CD1c-positive myeloid dendritic cell (primary cell): ENCODE results near the gene HELZ.
"Not testable (repeated sequence)": the region's sequence is repeated elsewhere in the genome, so short reads cannot be mapped to it uniquely, and the experiment has no call there.

Experiments used
- DNase-seq: peaks from one replicate; pipeline ENCODE4 v3.0.0-alpha.2; 2016; ENCODE audit errors: extremely low spot score

HELZ gene

GRCh38 chr17:67119102-67119501, 125.9 kb downstream of the HELZ start:
- no peak for DNase-seq

- no peak for DNase-seq
These were observed 128.9 kb downstream of the HELZ start for GRCh38 chr17:67116045-67116575.

DNA sequence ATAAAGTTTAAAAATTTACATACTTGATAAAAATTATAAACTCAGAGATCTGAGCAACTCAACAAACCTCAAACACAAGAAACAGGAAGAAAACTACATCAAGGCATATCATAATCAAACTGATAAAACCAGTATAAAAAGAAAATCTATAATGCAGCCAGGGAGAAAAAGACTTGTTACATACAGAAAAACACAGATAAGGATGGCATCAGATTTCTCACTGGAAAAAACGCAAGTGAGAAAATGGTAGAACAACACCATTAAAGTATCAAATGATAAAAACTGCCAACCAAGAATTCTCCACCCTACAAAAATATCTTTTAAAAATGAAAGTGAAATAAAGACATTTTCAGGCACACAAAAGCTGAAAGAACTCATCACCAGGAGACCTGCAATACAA, 129.6 kb downstream of the HELZ start:
- no peak for DNase-seq

GRCh38 chr17:67113486-67113885, 131.5 kb downstream of the HELZ start:
- DNase-seq = no peak

GRCh38 chr17:67111808-67112207, 133.2 kb downstream of the HELZ start:
- DNase-seq = no peak

- DNase-seq = no peak
These were observed 133.7 kb downstream of the HELZ start for GRCh38 chr17:67111327-67111726.

DNA sequence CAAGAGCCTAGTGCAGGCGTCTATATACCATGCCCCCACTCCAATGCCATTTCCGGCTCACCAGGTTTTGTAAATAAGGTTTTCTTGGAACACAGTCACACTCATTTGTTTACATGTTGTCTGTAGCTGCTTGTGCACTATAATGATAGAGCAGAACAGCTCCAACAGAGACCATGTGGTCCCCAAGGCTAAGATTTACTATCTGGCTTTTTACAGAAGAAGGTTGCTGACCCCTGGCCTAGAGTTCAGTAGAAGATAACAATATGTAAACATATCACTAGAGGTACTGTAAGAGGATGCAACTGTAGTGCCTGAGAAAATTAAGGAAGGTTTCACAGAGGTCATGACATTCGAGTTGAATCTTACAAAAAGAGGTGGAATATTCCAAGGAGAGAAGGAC, 134.4 kb downstream of the HELZ start:
- DNase-seq = no peak

DNA sequence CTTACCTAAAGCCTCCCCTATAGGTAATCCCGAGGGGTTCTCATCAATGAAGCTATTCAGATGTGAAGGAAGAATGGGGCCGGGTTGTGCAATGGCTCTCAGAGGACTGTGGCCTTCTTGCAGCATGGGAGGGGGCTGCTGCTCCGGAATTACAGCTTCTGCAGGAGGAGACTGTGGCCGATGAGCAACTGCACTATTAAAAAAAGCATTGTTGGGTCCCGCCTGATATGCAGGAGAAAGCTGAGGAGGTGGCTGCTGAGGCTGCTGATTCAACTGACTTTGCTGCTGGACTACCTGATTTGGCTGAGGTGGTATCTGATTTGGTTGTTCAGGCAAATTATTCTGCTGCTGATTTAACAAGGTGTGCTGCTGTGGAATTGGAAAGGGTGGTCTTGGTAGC, 135.9 kb downstream of the HELZ start:
- DNase-seq = no peak

DNA sequence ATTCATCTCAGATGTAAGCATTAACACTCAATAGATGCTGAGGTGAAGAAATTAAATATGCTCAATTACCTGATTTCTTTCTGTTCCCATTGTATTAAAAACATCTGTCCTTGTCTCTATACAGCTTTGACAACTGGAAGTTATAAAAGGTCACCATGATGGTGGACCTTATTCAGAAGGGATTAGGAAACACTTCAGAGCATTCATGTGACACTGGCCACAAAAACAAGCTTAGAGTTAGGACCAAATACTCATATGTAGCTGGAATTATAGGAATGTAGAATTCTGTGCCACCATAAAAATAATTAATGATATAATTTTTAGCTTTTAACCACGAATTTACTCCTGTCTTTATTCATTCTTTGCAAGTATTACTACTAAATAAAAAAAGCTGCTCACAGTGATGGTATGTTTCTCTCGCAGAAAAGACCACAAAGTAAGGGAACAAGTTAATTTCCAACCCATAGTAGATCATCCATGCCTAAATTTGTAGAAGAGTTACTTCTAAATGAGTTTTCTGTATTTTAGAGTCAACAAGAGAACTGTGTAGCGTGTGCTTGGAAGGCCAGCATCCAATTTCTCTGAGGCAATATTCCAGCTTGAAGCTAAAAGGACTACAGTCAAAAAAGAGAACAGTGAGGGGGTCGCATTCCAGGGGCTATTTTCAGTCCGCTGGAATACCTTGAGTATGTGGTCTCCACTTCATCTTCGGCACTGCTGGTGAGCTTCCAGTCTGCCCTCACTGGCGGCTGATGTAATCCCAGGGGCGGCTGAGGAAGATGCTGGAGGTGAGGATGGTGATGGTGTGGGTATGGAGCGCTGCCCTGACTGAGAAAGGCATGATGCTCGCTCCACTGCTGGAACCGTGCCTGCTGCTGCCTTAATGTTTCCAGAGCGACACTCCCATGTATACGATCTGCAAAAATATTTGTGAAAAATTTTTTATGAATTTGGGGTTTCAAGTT, 136.9 kb downstream of the HELZ start:
- DNase-seq = no peak

- no peak for DNase-seq
These were observed 137.8 kb downstream of the HELZ start for GRCh38 chr17:67107171-67107570.

DNA sequence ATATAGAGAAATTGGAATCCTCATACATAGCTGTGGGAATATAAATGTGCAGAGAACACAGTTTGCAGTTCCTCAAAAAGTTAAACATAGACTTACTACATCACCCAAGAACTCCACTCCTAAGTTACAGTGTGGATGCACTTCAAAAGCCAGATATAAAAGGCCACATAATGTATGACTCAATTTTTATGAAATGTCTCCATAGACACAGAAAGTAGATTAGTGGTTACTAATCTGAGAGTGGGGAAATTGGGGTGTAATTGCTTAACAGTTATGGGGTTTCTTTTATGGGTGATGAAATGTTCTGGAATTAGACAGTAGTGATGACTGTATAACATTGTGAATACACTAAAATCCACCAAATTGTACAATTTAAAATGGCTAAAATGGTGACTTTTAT, 139.8 kb downstream of the HELZ start:
- DNase-seq = peak; percentile 75

- peak; percentile 72 for DNase-seq
These were observed 140.4 kb downstream of the HELZ start for GRCh38 chr17:67104641-67105040.

- no peak for DNase-seq
These were observed 147.0 kb downstream of the HELZ start for GRCh38 chr17:67098006-67098405.

DNA sequence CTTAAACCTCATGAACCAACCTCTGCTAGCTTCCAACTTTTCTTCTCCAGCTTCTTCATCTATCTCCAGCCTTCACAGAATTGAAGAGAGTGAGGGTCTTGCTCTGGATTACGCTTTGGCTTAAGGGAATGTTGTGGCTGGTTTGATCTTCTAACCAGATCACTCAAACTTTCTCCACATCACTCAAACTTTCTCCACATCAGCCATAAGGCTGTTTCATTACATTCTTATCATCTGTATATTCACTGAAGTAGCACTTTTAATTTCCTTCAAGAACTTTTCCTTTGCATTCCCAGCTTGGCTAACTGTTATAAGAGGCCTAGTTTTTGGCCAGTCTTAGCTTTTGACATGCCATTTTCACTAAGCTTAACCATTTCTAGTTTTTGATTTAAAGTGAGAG, 148.4 kb downstream of the HELZ start:
- DNase-seq = no peak

DNA sequence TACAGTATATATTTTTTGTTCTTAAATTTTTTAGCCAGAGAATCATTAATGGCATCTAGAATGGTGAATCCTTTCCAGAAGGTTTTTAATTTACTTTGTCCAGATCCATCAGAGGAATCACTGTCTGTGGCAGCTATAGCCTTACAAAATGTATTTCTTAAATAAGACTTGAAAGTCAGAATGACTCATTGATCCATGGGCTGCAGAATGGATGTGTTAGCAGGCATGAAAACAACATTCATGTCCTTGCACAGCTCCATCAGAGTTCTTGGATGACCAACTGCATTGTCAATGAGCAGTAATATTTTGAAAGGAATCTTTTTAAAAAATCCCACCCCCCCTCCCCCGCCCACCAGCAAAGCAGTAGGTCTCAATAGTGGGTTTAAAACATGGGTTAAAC, 149.2 kb downstream of the HELZ start:
- no peak for DNase-seq

DNA sequence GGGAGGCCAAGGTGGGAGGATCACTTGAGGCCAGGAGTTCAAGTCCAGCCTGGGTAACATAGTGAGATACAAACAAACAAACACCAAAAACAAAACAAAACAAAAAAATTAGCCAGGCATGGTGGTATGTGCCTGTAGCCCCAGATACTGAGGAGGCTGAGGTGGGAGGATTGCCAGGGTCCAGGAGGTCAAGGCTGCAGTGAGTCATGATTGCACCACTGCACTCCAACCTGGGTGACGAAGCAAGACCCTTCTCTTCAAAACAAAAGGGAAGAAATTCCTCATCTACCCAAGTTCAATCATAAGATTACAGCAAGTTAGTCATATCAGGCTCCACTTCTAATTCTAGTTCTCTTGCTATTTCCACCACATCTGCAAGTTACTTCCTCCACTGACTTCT, 149.7 kb downstream of the HELZ start:
- peak; percentile 19 for DNase-seq

- no peak for DNase-seq
These were observed 151.6 kb downstream of the HELZ start for GRCh38 chr17:67093348-67093747.

GRCh38 chr17:67092710-67093109, 152.3 kb downstream of the HELZ start:
- not testable (repeated sequence) for DNase-seq

DNA sequence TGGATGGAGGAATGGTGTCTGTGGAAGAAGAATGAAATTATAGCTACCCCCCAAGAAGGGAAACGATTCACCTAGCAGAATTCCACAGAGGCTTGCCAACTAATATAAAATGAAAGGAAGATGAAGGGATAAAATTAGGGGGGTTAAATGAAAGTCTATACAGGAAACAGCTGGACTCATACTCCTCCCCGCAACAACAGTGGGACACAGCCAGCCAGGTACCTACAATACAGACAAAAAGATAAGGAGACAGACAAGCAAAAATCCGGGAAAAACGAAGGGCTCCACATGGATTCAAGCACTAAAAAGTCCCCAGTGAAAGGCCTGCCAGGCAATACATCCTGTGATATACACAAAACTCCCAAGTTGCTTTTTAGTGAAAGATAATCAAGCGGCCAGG, 152.7 kb downstream of the HELZ start:
- DNase-seq = no peak

DNA sequence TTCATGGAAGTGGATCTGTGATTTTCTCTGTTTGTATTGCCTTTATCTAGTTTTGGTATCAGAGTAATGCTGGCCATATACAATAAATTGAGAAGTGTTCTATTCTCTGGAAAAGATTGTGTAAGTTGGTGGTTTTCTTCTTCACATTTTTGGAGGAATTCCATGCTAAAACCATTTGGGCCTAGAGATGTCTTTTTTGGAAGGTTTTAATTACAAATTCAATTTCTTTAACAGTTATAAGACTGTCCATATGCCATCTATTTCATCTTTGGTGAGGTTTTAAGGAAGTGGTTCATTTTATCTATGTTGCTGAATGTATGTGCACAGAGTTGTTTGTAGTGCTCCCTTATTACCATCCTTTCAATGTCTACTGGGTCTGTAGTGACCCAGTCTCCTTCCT, 154.7 kb downstream of the HELZ start:
- DNase-seq = no peak

DNA sequence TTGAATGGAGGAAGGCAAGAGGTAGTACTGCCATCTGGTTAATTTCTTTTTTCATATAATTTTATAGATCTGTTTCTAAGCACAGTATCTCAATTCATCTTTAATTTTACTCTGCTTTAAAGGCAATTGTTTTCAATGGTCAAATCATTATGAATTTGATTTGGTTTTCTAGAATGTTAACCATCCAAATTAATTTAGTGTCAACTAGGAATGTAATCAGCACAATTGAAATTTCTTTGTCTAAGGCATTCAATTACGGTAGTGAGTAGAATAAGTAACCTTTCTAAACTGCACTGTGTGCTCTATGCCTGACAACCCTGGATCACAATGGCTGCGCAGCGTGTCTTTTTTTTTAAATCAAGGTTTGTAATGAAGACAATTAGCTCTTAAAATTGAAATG, 156.4 kb downstream of the HELZ start:
- no peak for DNase-seq

DNA sequence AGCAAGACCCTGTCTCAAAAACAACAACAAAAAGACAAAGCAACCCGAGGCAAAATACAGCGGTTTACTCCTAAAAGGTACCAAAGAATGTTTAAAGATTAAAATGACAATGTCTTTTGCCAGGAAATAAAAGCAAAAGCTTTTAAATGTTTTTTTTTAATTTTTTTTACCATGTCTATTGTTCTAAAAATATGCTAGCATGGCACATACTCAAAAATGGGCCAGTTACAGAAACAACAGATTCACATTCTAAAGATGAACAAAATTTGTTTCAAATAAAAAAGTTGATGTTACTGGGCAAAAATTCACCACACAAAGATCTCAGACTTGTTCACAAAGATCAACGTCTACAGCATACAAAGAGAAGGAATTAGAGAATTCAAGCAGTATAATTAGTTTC, 159.6 kb downstream of the HELZ start:
- no peak for DNase-seq

DNA sequence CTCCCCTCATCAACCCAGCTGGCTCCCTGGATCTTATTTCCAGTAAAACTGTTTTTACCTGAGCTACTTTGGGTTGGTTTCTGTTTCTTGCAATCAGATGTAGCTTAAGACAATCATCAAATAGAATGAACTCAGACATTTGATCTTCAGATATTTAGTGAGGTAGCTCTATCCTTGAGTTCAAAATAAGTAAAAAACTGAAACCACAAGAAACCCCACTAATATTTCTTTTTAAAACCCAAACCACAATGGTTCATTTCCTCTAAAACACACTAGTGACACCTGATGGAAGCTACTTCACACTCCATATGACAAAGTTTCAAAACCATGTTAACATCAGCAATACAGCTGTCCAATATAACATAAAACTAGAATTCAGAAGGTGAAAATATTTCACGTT, 162.9 kb downstream of the HELZ start:
- peak; percentile 22 for DNase-seq

DNA sequence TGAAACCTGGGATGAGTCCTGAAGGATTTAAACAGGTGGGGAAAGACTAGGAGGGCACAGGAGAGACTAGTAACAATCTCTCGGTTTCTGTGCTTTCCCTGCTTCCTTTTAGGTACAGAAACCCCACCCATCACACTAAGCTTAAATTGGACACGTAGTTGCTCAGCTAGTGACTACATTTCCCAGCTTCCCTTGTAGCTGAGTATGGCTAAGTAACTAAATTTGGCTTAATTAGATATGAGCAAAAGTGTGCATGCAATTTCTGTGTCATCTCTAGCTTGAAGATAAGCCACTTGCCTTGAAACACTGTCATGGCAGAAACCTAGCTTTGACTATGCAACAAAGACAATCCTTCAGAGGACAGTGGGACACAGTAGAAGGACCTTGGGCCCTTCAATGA, 164.2 kb downstream of the HELZ start:
- no peak for DNase-seq
